ENCODE results near the gene SCIMP. TPM values are rescaled to one million over a fixed set of nuclear protein-coding genes. Genes with fewer than 3 reads are reported as not detected.
"Not testable (repeated sequence)": the region's sequence is repeated elsewhere in the genome, so short reads cannot be mapped to it uniquely, and the experiment has no call there.

Gene SCIMP
- total and polyA plus RNA-seq, 12 donors: 0.11 to 9.7 (median 0.73) TPM

GRCh38 chr17:5237541-5238016 is 2.9 kb upstream of the SCIMP start:
- TF ChIP-seq CTCF (IDR thresholded peaks at IDR 0.05): peak in 8 of 9 donors; percentile 22 to 73 (median 45)
- DNase-seq (peak in 1 of 2 donors; percentile 30), ATAC-seq (peak in 4 of 8 donors; percentile 45 to 52 (median 49))
- H3K27ac ChIP-seq: peak overlapping the region in 1 of 10 donors; percentile 18
- H3K4me1 ChIP-seq: peaks cover 0 to 15% (median 6%) of the 10 kb centered on the region in 9 donors
- H3K36me3 ChIP-seq: peaks cover 0 to 10% (median 0%) of the 10 kb centered on the region in 9 donors
- intact Hi-C loops (cut with DNase I): loop anchor here in 1 of 10 donors (5.0 kb wide), 1 partner anchor 40 kb away; no protein-coding TSS in a partner anchor
- no peak overlapping the region for H3K4me3 ChIP-seq
- no peaks in the 10 kb centered on the region for H3K27me3 ChIP-seq
- WGBS, 2 donors: 36 to 39% methylated on average over 6 of the region's 6 CpGs
- H3K9me3 ChIP-seq: no peaks in the 10 kb centered on the region

GRCh38 chr17:5236938-5237540 is 2.4 kb upstream of the SCIMP start:
- TF ChIP-seq CTCF (IDR thresholded peaks at IDR 0.05): no peak
- H3K27ac ChIP-seq: peak overlapping the region in 1 of 10 donors; percentile 18
- ATAC-seq: no peak
- H3K4me3 ChIP-seq: no peak overlapping the region
- 73 to 84% methylated on average over 3 of the region's 3 CpGs for WGBS, 2 donors
- no peak for DNase-seq
- H3K4me1 ChIP-seq: peaks cover 0 to 15% (median under 1%) of the 10 kb centered on the region in 9 donors
- H3K36me3 ChIP-seq: peaks cover 0 to 10% (median 0%) of the 10 kb centered on the region in 9 donors
- H3K27me3 ChIP-seq: no peaks in the 10 kb centered on the region
- H3K9me3 ChIP-seq: no peaks in the 10 kb centered on the region
- intact Hi-C loops (cut with DNase I): loop anchor here in 1 of 10 donors (5.0 kb wide), 1 partner anchor 40 kb away; no protein-coding TSS in a partner anchor

- Histone ChIP-seq H3K4me1 (peaks cover 0 to 37% (median 0%) of the 10 kb centered on the region in 9 donors), H3K4me3 (peak overlapping the region in 1 of 10 donors; percentile 45), H3K36me3 (peaks cover 0 to 26% (median 0%) of the 10 kb centered on the region in 9 donors), H3K27ac (peak overlapping the region in 2 of 10 donors; percentile 19 to 82)
- H3K9me3 ChIP-seq; ATAC-seq; DNase-seq; H3K27me3 ChIP-seq; intact Hi-C loops (cut with DNase I): not testable (repeated sequence)
- 97 to 98% methylated on average over 7 of the region's 7 CpGs for WGBS, 2 donors
These were observed 1.2 kb downstream of the SCIMP start for GRCh38 chr17:5233492-5233891.

GRCh38 chr17:5226940-5227878 is 7.5 kb downstream of the SCIMP start:
- 93 to 94% methylated on average over 15 of the region's 15 CpGs for WGBS, 2 donors
- Histone ChIP-seq H3K9me3 (no peaks in the 10 kb centered on the region), H3K27ac (peak overlapping the region in 2 of 10 donors; percentile 44 to 84), H3K27me3 (no peaks in the 10 kb centered on the region), H3K4me3 (no peak overlapping the region), H3K36me3 (peaks cover 0 to 39% (median 0%) of the 10 kb centered on the region in 9 donors), H3K4me1 (peaks cover 0 to 56% (median 0%) of the 10 kb centered on the region in 9 donors)
- no peak for TF ChIP-seq CTCF (IDR thresholded peaks at IDR 0.05)
- DNase-seq (no peak), ATAC-seq (peak in 1 of 8 donors; percentile 29)
- intact Hi-C loops (cut with DNase I): no loop called here
